Stimulated activated CD8-positive, alpha-beta memory T cell treated with anti-CD3 and anti-CD28 coated beads, Interleukin-4, amount 100 ng/mL, for 24 hours (primary cell): ENCODE data around the gene PGM5.

ENCODE experiments used
- DNase-seq: peaks from one replicate; pipeline ENCODE4 v3.0.0-alpha.2; 2020; ENCODE audit warnings: low read depth

The PGM5 gene

GRCh38 chr9:68437785-68438184, 81.4 kb downstream of the PGM5 start:
- no peak for DNase-seq

DNA sequence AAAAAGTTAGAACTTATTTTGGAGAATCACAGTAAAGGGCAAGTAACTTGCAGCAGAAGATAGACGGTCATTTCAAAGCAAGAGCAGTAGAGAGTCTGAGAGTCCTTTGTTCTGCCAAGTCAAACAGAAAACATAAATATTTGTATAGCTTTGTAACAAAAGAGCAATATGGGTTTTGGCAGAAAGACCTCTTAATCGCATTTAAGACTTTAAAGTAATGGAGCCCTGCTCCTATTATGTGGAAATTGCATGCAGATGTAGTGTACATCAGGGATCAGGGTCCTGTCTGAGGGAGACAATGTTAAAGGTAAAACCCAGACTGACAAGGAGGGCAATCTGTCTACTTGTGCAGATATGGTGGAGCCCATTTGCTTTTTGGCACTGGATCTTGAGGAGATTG, 87.2 kb downstream of the PGM5 start:
- DNase-seq, result no peak

DNA sequence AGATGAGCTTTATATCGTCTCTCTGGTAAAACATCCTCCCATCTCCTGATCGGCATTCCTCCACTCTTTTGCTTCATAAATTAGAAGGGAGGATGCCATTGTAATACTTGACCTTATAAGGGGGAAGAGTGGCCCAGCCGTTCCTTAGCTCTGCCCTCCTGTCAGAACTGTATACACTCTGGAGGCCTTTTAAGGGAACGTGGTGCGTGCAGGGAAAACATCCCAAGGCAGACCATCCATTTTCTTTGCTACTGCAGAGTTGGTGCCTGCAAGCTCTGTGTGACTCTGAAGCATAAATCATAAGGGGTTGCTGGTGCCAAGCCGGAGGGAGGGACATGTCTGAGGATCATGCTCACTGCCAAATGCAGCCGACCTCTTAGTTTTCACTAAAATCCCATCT, 90.4 kb downstream of the PGM5 start:
- DNase-seq, result no peak

DNA sequence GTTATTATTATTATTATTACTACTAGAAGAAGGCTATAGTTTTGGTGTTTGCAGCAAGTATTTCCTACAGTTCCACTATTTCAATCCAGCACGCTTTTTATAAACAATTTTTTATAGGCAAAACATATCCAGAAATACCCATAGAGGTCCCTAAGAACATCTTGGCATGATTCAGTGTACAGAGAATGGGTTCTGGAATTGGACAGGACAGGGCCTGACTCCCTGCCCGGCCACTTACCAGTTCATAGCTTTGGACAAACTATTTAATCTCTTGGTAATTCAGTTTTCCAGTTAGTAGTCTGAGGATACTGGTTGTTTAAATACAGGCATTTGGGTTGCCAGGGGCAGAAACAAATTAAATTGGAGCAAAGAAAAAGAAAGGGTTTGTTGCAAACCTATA, 91.2 kb downstream of the PGM5 start:
- no peak for DNase-seq

- DNase-seq, result no peak
Observed at GRCh38 chr9:68454579-68455334, 98.3 kb downstream of the PGM5 start.

DNA sequence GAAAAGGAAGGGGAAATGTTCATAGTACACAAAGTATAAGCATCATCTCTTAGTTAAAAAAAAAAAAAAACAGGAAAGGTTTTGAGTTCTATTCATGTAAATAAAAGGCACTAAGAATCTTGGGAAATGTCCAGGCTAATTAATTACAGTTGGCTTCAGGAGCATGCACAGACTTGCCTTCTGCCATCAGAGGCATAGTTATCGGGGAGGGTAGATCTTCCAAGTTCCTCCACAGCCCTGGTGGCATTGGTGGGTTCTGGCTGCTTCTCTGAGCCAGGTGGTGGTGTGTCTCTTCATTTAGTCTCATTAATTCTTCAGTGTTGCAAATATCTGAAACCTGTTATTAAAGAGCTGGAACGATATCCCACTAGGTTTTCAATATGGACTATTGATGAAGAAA, 99.0 kb downstream of the PGM5 start:
- no peak for DNase-seq

GRCh38 chr9:68457803-68458202, 101.4 kb downstream of the PGM5 start:
- no peak for DNase-seq

- DNase-seq, result no peak
Observed at GRCh38 chr9:68458918-68459317, 102.5 kb downstream of the PGM5 start.

DNA sequence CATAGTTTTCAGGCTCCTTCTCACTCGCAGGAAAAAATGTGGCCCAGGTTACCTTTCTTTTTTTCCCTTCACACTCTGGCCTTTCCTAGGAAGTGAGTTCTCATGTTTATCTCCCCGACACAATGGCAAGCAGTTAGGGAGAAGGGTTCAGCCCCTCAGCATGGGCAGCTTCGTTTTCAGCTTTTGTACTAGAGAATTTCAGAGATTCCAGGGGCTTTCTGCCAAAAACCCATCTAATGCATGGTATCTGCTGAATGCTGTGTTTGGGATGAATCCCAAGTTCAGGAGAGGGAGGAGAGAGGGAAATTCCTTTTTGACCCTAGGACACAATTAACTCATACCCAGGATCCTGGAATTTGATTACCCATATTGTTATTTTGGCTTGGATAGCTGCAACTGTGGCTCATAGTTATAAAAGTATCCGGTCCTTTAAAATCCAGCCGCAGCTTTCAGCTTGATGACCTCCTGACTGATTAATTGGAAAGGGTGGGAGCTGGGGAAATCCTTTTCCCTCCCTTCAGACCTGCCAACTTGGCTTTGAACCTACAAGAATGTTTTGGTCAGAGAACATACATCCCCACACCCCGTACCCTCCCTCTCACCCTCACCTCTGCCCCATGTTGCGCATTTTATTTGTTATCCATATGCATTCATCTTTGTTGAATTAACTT, 105.8 kb downstream of the PGM5 start:
- DNase-seq, result no peak

GRCh38 chr9:68470067-68470466, 113.7 kb downstream of the PGM5 start:
- no peak for DNase-seq

- DNase-seq, result no peak
Observed at GRCh38 chr9:68470634-68471033, 114.2 kb downstream of the PGM5 start.

DNA sequence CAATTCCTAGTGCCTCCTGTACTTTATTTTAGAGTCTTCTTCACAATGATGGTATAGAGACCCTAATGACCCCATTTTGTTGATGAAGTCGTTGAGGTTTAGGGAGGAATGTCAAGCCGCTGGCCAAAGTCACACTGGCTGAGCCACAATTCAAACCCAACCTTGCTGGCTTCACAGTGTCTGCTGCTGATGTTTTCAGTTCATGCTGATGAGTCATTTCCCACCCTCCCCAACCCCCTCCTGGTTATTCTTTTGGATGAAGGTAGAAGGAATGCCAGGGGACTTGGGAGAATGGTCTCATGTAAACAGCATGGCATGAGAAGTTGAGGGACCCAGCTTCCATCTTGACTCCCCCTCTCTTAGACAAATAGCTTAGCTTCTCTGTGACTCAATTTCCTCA, 115.7 kb downstream of the PGM5 start:
- DNase-seq, result no peak

DNA sequence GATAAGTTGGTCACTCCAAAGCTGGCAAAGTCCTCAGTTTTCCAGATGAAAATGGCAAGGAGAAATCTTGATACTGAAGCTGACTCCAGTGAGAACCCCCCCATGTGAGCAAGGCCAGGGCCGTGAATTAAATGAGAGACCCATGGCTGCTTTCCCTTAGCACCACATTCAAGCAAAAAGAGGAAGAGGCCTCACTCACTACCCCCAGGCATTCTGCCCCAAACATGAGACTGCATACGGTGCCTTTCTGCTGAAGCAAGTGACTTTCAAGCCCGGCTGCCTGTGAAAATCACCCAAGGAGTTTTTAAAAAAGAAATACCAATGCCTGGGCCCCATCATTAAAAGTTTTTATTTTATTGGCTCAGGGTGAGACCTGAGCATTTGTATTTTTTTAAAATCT, 117.4 kb downstream of the PGM5 start:
- DNase-seq, result no peak

- DNase-seq, result no peak
Observed at GRCh38 chr9:68476422-68476821, 120.0 kb downstream of the PGM5 start.

- no peak for DNase-seq
Observed at GRCh38 chr9:68476847-68477246, 120.4 kb downstream of the PGM5 start.

DNA sequence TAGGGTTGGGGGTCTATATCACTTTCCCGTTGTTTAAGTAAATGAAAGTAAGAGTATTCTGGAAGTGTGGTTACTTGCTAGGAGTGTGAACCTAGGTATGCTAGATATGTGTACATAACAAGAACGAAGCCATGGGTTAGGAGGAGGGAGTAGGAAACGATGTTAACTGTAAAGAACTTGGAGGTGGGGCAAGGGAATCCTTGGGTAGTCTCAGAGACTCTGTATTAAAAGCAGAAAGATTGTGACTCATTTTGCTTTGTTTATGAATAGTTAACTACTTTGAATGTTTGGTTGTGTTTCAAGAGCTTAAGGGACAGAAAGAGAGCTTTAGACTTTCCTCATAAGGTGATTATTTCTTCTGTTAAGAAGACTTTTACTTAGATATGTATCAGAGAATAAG, 124.4 kb downstream of the PGM5 start:
- DNase-seq, result no peak

DNA sequence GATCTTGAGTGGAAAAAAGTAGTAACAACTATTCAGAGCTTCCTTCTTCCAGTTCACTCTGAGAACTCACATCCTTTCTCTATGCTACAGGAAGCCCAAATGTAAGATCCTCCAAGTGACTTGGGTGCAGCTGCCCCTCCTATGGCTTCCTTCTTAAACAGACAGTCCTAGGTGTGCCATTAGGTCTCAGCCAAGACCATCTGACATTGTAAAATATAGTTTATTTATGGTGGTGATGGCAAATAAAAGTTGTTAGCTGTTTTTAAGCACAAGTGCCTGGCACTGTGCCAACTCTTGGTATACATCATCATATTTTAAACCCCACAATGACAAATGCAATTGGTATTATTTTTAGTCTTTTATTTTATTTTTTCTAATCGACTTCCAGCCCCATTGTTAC, 126.1 kb downstream of the PGM5 start:
- no peak for DNase-seq

- no peak for DNase-seq
Observed at GRCh38 chr9:68488126-68488525, 131.7 kb downstream of the PGM5 start.

DNA sequence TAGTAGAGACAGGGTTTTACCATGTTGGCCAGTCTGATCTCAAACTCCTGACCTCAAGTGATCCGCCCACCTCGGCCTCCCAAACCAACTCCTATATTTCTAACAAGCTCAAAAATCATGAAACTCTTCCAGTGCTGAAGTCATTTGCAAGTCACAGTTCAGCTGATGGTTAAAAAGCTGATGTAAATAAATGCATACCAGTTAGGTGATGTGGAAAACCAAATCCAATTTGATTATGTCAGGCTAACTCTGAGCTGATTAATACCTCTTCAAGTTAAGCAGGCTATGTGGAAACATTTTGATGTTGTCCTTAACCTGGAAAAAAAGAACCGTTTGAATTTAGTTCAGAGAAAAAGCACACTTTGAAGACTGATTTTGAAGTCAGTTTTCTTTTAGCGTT, 133.2 kb downstream of the PGM5 start:
- no peak for DNase-seq

DNA sequence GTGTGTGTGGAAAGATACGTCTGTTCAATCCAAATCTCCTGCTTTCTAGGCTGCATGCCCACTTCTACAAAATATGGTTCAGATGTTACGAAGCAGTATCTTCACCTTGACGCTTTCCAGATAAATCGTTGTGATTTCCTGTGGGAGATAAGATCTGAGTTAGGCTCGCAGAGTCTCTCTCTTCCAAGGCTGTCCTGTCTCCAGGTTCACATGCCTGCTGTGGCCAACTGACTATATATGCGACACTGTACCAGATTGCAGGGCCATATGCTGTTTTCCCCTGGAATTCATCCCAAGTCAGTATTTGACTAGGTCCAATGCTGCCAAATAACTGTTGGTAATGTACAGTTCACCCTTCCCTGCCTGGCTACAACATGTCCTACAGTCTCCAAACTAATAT, 136.4 kb downstream of the PGM5 start:
- DNase-seq, result no peak

DNA sequence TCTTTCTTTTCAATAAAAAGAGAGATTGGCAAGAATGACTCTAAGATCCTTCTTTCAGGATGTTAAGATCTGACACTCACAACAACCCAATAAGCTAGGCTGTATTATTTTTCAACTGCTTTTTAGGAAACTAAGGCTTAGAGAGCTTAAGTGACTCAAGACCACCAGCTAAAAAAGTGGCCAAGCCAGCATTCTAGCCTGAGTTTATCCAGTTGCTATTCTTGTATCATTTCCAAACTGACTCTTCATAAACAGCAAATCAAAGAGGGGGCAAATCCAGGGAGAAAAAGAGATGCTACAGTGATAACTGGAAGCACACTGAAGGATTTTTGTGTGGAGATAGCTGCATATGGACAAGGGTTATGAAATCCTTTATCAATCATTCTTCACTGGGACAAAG, 137.1 kb downstream of the PGM5 start:
- no peak for DNase-seq

GRCh38 chr9:68493958-68494577, 137.7 kb downstream of the PGM5 start:
- DNase-seq, result no peak

GRCh38 chr9:68495247-68495646, 138.8 kb downstream of the PGM5 start:
- DNase-seq, result no peak

GRCh38 chr9:68496356-68496755, 139.9 kb downstream of the PGM5 start:
- no peak for DNase-seq
